SJCRH30 (cell line): Measurements from ENCODE around the gene CYB5R4. TPM values are rescaled to one million over a fixed set of nuclear protein-coding genes. Genes with fewer than 3 reads are reported as not detected.
A peak's percentile ranks its signal among the peaks of the same experiment; 100 is the strongest.
"Not testable (repeated sequence)": the region's sequence is repeated elsewhere in the genome, so short reads cannot be mapped to it uniquely, and the experiment has no call there.

Experiments
- DNase-seq, 2 experiments: peaks; one replicate each; pipeline ENCODE4 v3.0.0-alpha.2; 2015 to 2020
- H3K27ac ChIP-seq: fragments of 250-450 bp; sonication (Bioruptor Pico); 2 replicates; pipeline ENCODE4 v1.5.1; 2020; ENCODE audit warnings: mild to moderate bottlenecking, moderate library complexity
- H3K27me3 ChIP-seq: fragments of 250-450 bp; sonication (Bioruptor Pico); 2 replicates; pipeline ENCODE4 v1.5.1; 2020; ENCODE audit warnings: mild to moderate bottlenecking, moderate library complexity
- H3K36me3 ChIP-seq: fragments of 250-450 bp; sonication (Bioruptor Pico); 2 replicates; pipeline ENCODE4 v1.5.1; 2020; ENCODE audit warnings: mild to moderate bottlenecking, moderate library complexity
- H3K4me1 ChIP-seq: fragments of 250-450 bp; sonication (Bioruptor Pico); 2 replicates; pipeline ENCODE4 v1.5.1; 2020; ENCODE audit warnings: mild to moderate bottlenecking, moderate library complexity
- H3K4me3 ChIP-seq: fragments of 250-450 bp; sonication (Bioruptor Pico); 2 replicates; pipeline ENCODE4 v1.5.1; 2020; ENCODE audit warnings: mild to moderate bottlenecking, moderate library complexity
- H3K9me3 ChIP-seq: fragments of 250-450 bp; sonication (Bioruptor Pico); replicated peaks from 2 replicates; pipeline ENCODE4 v1.5.1; 2020; ENCODE audit warnings: mild to moderate bottlenecking, moderate library complexity
- total RNA-seq: library from RNA; depleted of rRNA; stranded (reverse); fragments of >200 nt; shearing (Covaris generic); gene quantifications from 2 replicates; pipeline ENCODE4 v1.2.3, GENCODE V29; 2014

CYB5R4 gene
- total RNA-seq, 1 experiment from 2014 or later: 18.9 TPM

GRCh38 chr6:83914953-83915352, 55.5 kb downstream of the CYB5R4 start:
- Histone ChIP-seq H3K4me3 (no peak overlapping the region), H3K4me1 (peaks cover 9% of the 10 kb centered on the region; the same call in 1 of the 2 replicates), H3K36me3 (no peaks in the 10 kb centered on the region), H3K27ac (no peak overlapping the region), H3K9me3 (no peaks in the 10 kb centered on the region), H3K27me3 (no peaks in the 10 kb centered on the region)
- no peak for DNase-seq

GRCh38 chr6:83917001-83917400, 57.5 kb downstream of the CYB5R4 start:
- no peak overlapping the region for H3K4me3 ChIP-seq
- H3K27ac ChIP-seq: no peak overlapping the region
- DNase-seq: peak in 1 of 2 experiments; percentile 5
- H3K27me3 ChIP-seq: no peaks in the 10 kb centered on the region
- H3K4me1 ChIP-seq: peaks cover 9% of the 10 kb centered on the region; the same call in 1 of the 2 replicates
- H3K36me3 ChIP-seq: no peaks in the 10 kb centered on the region
- no peaks in the 10 kb centered on the region for H3K9me3 ChIP-seq

DNA sequence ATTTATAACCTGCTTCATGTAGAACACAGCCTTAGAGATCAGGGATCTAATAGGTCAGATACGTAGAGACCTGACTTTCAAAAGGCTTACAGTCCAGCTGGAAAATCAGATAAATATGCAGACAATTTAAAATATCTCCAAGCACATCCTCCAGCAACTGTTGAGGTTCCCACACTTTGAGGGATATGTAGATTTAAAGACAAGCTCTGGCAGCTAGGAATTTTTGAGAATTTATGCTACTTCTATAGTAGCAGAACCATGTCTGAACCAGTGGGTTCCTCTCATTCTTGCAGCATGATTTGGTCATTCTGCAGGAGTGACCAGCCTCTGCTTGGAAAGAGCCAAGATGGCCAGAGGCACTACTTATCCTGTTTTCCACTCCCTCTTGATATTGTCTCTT, 60.5 kb downstream of the CYB5R4 start:
- Histone ChIP-seq H3K27me3 (no peaks in the 10 kb centered on the region), H3K4me3 (no peak overlapping the region), H3K27ac (no peak overlapping the region), H3K36me3 (no peaks in the 10 kb centered on the region), H3K9me3 (no peaks in the 10 kb centered on the region), H3K4me1 (peaks cover 9% of the 10 kb centered on the region; the same call in 1 of the 2 replicates)
- DNase-seq: no peak

GRCh38 chr6:83921315-83921714, 61.8 kb downstream of the CYB5R4 start:
- DNase-seq: no peak
- H3K36me3 ChIP-seq: no peaks in the 10 kb centered on the region; the same call in 1 of the 2 replicates

GRCh38 chr6:83927470-83927869, 68.0 kb downstream of the CYB5R4 start:
- H3K27ac ChIP-seq: no peak overlapping the region
- no peaks in the 10 kb centered on the region for H3K9me3 ChIP-seq
- no peak overlapping the region for H3K4me3 ChIP-seq
- H3K27me3 ChIP-seq: no peaks in the 10 kb centered on the region
- DNase-seq: no peak
- no peaks in the 10 kb centered on the region; the same call in none of the 2 replicates for H3K36me3 ChIP-seq
- no peaks in the 10 kb centered on the region for H3K4me1 ChIP-seq

More at GRCh38 chr6:83921315-83921714, 61.8 kb downstream of the CYB5R4 start:
- H3K9me3 ChIP-seq: no peaks in the 10 kb centered on the region
- H3K4me1 ChIP-seq: peaks cover 9% of the 10 kb centered on the region; the same call in 1 of the 2 replicates
- H3K4me3 ChIP-seq: no peak overlapping the region
- no peak overlapping the region for H3K27ac ChIP-seq
- H3K27me3 ChIP-seq: no peaks in the 10 kb centered on the region

GRCh38 chr6:83928286-83928685, 68.8 kb downstream of the CYB5R4 start:
- H3K27ac ChIP-seq: no peak overlapping the region
- H3K36me3 ChIP-seq: no peaks in the 10 kb centered on the region; the same call in none of the 2 replicates
- no peak overlapping the region for H3K4me3 ChIP-seq
- no peaks in the 10 kb centered on the region for H3K9me3 ChIP-seq
- H3K4me1 ChIP-seq: no peaks in the 10 kb centered on the region
- no peak for DNase-seq
- no peaks in the 10 kb centered on the region for H3K27me3 ChIP-seq

DNA sequence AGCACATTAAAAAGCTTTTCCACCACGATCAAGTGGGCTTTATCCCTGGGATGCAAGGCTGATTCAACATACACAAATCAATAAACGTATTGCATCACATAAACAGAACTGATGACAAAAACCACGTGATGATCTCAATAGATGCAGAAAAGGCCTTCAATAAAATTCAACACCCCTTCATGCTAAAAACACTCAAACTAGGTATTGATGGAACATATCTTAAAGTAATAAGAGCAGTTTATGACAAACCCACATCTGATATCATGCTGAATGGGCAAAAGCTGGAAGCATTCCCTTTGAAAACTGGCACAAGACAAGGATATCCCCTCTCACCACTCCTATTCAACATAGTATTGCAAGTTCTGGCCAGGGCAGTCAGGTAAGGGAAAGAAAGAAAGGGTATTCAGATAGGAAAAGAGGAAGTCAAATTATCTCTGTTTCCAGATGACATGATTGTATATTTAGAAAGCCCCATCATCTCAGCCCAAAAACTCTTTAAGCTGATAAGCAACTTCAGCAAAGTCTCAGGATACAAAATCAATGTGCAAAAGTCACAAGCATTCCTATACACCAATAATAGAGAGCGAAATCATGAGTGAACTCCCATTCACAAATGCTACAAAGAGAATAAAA, 86.8 kb downstream of the CYB5R4 start:
- H3K27me3 ChIP-seq, H3K9me3 ChIP-seq, H3K4me1 ChIP-seq, H3K36me3 ChIP-seq, H3K27ac ChIP-seq, H3K4me3 ChIP-seq, DNase-seq: not testable (repeated sequence)

DNA sequence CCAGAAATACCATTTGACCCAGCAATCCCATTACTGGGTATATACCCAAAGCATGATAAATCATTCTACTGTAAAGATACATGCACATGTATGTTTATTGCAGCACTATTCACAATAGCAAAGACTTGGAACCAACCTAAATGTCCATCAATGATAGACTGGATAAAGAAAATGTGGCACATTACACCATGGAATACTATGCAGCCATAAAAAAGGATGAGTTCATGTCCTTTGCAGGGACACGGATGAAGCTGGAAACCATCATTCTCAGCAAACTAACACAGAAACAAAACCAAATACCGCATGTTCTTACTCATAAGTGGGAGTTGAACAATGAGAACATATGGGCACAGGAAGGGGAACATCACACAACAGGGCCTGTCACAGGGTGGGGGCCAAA, 88.5 kb downstream of the CYB5R4 start:
- not testable (repeated sequence) for H3K27ac ChIP-seq, H3K36me3 ChIP-seq, H3K4me1 ChIP-seq, H3K9me3 ChIP-seq, DNase-seq, H3K27me3 ChIP-seq, H3K4me3 ChIP-seq

DNA sequence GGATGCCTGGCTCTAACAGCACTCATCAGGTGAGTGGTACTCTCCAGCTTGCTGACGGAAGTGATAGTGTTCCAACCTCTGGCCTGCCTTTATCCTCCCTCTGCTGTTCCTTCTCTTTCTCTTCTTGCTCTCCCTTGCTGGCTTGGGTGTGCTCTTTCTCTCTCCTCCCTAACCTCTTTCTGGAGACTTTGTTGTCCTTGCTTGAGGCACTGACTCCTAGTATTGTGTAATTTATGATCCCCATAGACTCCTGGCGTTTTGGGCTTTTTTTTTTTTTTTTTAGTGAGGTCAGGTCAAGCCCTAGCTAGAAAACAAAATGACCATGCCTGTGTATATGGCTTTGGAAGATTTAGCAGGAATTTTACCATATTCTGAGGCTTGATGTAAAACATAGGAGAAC, 89.4 kb downstream of the CYB5R4 start:
- no peak overlapping the region for H3K27ac ChIP-seq
- H3K4me1 ChIP-seq: no peaks in the 10 kb centered on the region
- H3K36me3 ChIP-seq: no peaks in the 10 kb centered on the region
- no peak for DNase-seq
- no peak overlapping the region for H3K4me3 ChIP-seq
- peaks cover 3% of the 10 kb centered on the region for H3K9me3 ChIP-seq
- no peaks in the 10 kb centered on the region for H3K27me3 ChIP-seq

DNA sequence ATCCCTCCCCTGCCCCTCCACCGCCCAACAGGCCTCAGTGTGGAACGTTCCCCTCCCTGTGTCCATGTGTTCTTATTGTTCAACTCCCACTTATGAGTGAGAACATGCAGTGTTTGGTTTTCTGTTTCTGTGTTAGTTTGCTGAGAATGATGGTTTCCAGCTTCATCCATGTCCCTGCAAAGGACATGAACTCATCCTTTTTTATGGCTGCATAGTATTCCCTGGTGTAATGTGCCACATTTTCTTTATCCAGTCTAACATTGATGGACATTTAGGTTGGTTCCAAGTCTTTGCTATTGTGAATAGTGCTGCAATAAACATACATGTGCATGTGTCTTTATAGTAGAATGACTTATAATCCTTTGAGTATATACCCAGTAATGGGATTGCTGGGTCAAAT, 91.9 kb downstream of the CYB5R4 start:
- not testable (repeated sequence) for H3K4me3 ChIP-seq

GRCh38 chr6:83952830-83953229, 93.3 kb downstream of the CYB5R4 start:
- H3K36me3 ChIP-seq: peaks cover 3% of the 10 kb centered on the region
- H3K4me3 ChIP-seq: no peak overlapping the region
- H3K9me3 ChIP-seq: no peaks in the 10 kb centered on the region
- DNase-seq: no peak
- no peak overlapping the region for H3K27ac ChIP-seq
- H3K27me3 ChIP-seq: no peaks in the 10 kb centered on the region
- no peaks in the 10 kb centered on the region for H3K4me1 ChIP-seq

More for the DNA sequence above, 91.9 kb downstream of the CYB5R4 start:
- DNase-seq, H3K27ac ChIP-seq, H3K27me3 ChIP-seq, H3K4me1 ChIP-seq, H3K9me3 ChIP-seq, H3K36me3 ChIP-seq: not testable (repeated sequence)

DNA sequence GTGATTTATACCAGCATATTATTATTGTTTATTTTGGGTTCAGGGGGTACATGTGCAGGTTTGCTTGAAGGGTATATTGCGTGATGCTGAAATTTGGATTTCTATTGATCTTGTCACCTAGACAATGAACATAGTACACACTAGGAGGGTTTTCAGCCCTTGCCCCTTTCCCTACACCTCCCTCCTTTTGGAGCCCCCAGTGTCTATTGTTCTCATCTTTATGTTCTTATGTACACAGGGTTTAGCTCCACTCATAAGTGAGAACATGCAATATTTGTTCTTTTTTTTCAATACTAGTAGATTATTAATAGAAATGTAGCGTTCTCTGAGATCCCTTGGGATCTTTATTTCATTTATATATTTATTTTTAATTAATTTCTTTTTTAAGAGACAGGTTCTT, 94.9 kb downstream of the CYB5R4 start:
- DNase-seq: no peak
- Histone ChIP-seq H3K27me3 (no peaks in the 10 kb centered on the region), H3K9me3 (no peaks in the 10 kb centered on the region), H3K27ac (no peak overlapping the region), H3K4me3 (no peak overlapping the region), H3K36me3 (peaks cover 5% of the 10 kb centered on the region), H3K4me1 (no peaks in the 10 kb centered on the region)

DNA sequence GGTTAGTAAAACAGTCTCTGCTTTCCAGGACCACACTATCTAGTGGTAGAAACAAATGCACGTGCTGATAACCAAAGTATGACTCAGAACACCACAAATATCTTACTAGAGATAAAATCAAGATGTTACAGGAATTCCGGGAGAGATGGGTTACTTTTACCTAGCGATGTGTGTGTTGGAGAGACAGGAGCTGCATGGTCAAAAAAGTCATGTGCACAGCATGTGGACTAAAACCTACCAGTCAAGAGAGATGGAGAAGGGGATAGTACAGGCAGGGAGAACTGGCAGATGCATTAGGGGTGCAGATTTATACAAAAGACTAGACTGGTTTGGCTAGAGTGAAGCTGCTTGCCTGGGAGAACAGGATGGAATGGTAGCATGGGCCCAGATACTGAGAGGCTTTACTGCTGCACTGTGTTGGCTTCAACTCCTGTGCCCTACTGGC, 98.8 kb downstream of the CYB5R4 start:
- Histone ChIP-seq H3K4me1 (no peaks in the 10 kb centered on the region), H3K36me3 (peaks cover 5% of the 10 kb centered on the region), H3K27ac (no peak overlapping the region), H3K27me3 (no peaks in the 10 kb centered on the region), H3K4me3 (no peak overlapping the region), H3K9me3 (no peaks in the 10 kb centered on the region)
- DNase-seq: no peak

- peaks cover 5% of the 10 kb centered on the region for H3K36me3 ChIP-seq
- no peaks in the 10 kb centered on the region for H3K4me1 ChIP-seq
- no peaks in the 10 kb centered on the region for H3K27me3 ChIP-seq
- DNase-seq: no peak
- H3K27ac ChIP-seq: no peak overlapping the region
- no peak overlapping the region for H3K4me3 ChIP-seq
- no peaks in the 10 kb centered on the region for H3K9me3 ChIP-seq
Measured at GRCh38 chr6:83960664-83961063, 101.2 kb downstream of the CYB5R4 start.

DNA sequence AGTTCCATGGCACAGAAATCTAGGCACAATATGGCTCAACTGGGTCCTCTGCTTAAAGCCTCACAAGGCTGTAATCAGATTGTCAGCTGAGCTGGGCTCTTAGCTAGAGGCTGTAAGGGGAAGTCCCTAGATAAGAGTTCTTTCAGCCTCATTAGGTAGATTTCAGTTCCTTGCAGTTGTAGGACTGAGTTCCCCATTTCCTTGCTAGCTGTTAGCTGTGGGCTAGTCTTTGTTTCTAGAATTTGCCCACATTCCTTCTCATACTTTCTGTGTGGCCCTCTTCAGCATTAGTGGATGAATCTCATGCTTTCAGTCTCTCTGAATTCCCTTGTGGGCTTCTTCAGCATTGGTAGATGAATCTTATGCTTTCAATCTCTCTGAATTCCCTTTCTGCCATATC, 103.1 kb downstream of the CYB5R4 start:
- H3K27ac ChIP-seq: no peak overlapping the region
- no peak overlapping the region for H3K4me3 ChIP-seq
- no peaks in the 10 kb centered on the region for H3K9me3 ChIP-seq
- no peaks in the 10 kb centered on the region for H3K27me3 ChIP-seq
- peaks cover 5% of the 10 kb centered on the region; the same call in 1 of the 2 replicates for H3K36me3 ChIP-seq
- no peaks in the 10 kb centered on the region for H3K4me1 ChIP-seq
- no peak for DNase-seq

- H3K9me3 ChIP-seq: no peaks in the 10 kb centered on the region; the same call in 1 of the 2 replicates
- no peaks in the 10 kb centered on the region for H3K27me3 ChIP-seq
- no peaks in the 10 kb centered on the region for H3K4me1 ChIP-seq
- H3K27ac ChIP-seq: no peak overlapping the region
- no peaks in the 10 kb centered on the region for H3K36me3 ChIP-seq
- DNase-seq: no peak
- H3K4me3 ChIP-seq: no peak overlapping the region
Measured at GRCh38 chr6:83966539-83966938, 107.0 kb downstream of the CYB5R4 start.
